ENCODE measurements around the gene TMEM234. TPM values are rescaled to one million over a fixed set of nuclear protein-coding genes. Genes with fewer than 3 reads are reported as not detected.

The TMEM234 gene
- total and polyA plus RNA-seq, 8 donors: 6.2 to 23.5 (median 8.7) TPM

GRCh38 chr1:32182060-32182459 is 40.1 kb downstream of the TMEM234 start:
- peaks cover 0 to 20% (median 15%) of the 10 kb centered on the region in 3 donors for H3K4me1 ChIP-seq
- H3K27ac ChIP-seq: no peak overlapping the region
- no peak for TF ChIP-seq CTCF (IDR thresholded peaks at IDR 0.05)
- H3K36me3 ChIP-seq: peaks cover 0 to 19% (median 5%) of the 10 kb centered on the region in 3 donors
- ATAC-seq: no peak
- H3K4me3 ChIP-seq: peak overlapping the region in 1 of 4 donors; percentile 80
- WGBS, 2 donors: 91% methylated on average over 6 of the region's 6 CpGs
- no peaks in the 10 kb centered on the region for H3K9me3 ChIP-seq
- no peak for DNase-seq
- FAIRE-seq: no peak
- H3K27me3 ChIP-seq: no peaks in the 10 kb centered on the region
- intact Hi-C loops (cut with DNase I): no loop called here

GRCh38 chr1:32181563-32181962 is 40.6 kb downstream of the TMEM234 start:
- Histone ChIP-seq H3K4me1 (peaks cover 0 to 20% (median 15%) of the 10 kb centered on the region in 3 donors), H3K9me3 (no peaks in the 10 kb centered on the region), H3K4me3 (peak overlapping the region in 1 of 4 donors; percentile 80), H3K36me3 (peaks cover 0 to 19% (median 5%) of the 10 kb centered on the region in 3 donors), H3K27ac (no peak overlapping the region), H3K27me3 (no peaks in the 10 kb centered on the region)
- 60 to 74% methylated on average over 5 of the region's 5 CpGs for WGBS, 2 donors
- ATAC-seq (no peak), FAIRE-seq (no peak), DNase-seq (no peak)
- intact Hi-C loops (cut with DNase I): no loop called here
- TF ChIP-seq CTCF (IDR thresholded peaks at IDR 0.05): no peak

GRCh38 chr1:32181065-32181464 is 41.1 kb downstream of the TMEM234 start:
- FAIRE-seq (no peak), DNase-seq (no peak), ATAC-seq (no peak)
- Histone ChIP-seq H3K27me3 (no peaks in the 10 kb centered on the region), H3K27ac (no peak overlapping the region), H3K4me1 (peaks cover 0 to 20% (median 15%) of the 10 kb centered on the region in 3 donors), H3K36me3 (peaks cover 0 to 19% (median 5%) of the 10 kb centered on the region in 3 donors), H3K9me3 (no peaks in the 10 kb centered on the region), H3K4me3 (peak overlapping the region in 2 of 4 donors; percentile 71 to 80)
- WGBS, 2 donors: 63 to 71% methylated on average over 9 of the region's 9 CpGs
- no peak for TF ChIP-seq CTCF (IDR thresholded peaks at IDR 0.05)
- intact Hi-C loops (cut with DNase I): no loop called here

- Histone ChIP-seq H3K4me1 (peaks cover 0 to 20% (median 15%) of the 10 kb centered on the region in 3 donors), H3K27ac (peak overlapping the region; percentile 75 to 93 (median 82)), H3K36me3 (peaks cover 0 to 19% (median 5%) of the 10 kb centered on the region in 3 donors), H3K4me3 (peak overlapping the region; percentile 46 to 80 (median 67)), H3K9me3 (no peaks in the 10 kb centered on the region), H3K27me3 (no peaks in the 10 kb centered on the region)
- DNase-seq: peak; percentile 47 to 83 (median 66)
- FAIRE-seq: no peak
- WGBS, 2 donors: 4 to 5% methylated on average over 36 of the region's 36 CpGs
- peak; percentile 44 to 60 (median 56) for ATAC-seq
- no peak for TF ChIP-seq CTCF (IDR thresholded peaks at IDR 0.05)
- intact Hi-C loops (cut with DNase I): no loop called here
Observed at GRCh38 chr1:32180186-32181060, 41.7 kb downstream of the TMEM234 start.

Measured in pancreas (tissue), 10 donors.